Keratinocyte (primary cell): Measurements from ENCODE around the gene PCBP2. TPM values are rescaled to one million over a fixed set of nuclear protein-coding genes. Genes with fewer than 3 reads are reported as not detected.

ENCODE experiments used
- DNase-seq: peaks from one replicate; pipeline ENCODE4 v3.0.0-alpha.2; 2011; ENCODE audit warnings: low read depth, missing footprints, low spot score
- FAIRE-seq: peaks from 2 replicates; lab custom pipeline; 2011; peaks lifted over from hg19 to GRCh38; lab: Jason Lieb, UNC
- H2AFZ ChIP-seq: 2 replicates; pipeline ENCODE4 v1.6.0; 2012; ENCODE audit warnings: low read length, control low read depth, inconsistent platforms; ENCODE audit not compliant: control insufficient read depth
- H3K27ac ChIP-seq: 2 replicates; pipeline ENCODE4 v1.5.1; 2011; ENCODE audit warnings: low read length; ENCODE audit not compliant: control insufficient read depth, insufficient read depth
- H3K27me3 ChIP-seq: 3 replicates; pipeline ENCODE4 v1.6.0; 2011; ENCODE audit warnings: low read length; ENCODE audit not compliant: control insufficient read depth, insufficient read depth; ENCODE audit errors: extremely low read depth
- H3K36me3 ChIP-seq, 2 experiments: 2 replicates in 1 of 2; 3 replicates in 1 of 2; pipeline ENCODE4 v1.5.1; 2011; ENCODE audit warnings: low read length in 2 of 2, mild to moderate bottlenecking in 1 of 2; ENCODE audit not compliant: control insufficient read depth in 2 of 2, insufficient read depth in 2 of 2; ENCODE audit errors: extremely low read depth in 1 of 2
- H3K4me1 ChIP-seq: 3 replicates; pipeline ENCODE4 v1.5.1; 2011; ENCODE audit warnings: low read length; ENCODE audit not compliant: control insufficient read depth, insufficient read depth; ENCODE audit errors: extremely low read depth
- H3K4me2 ChIP-seq: 3 replicates; pipeline ENCODE4 v1.6.0; 2011; ENCODE audit warnings: low read depth, low read length; ENCODE audit not compliant: control insufficient read depth, insufficient read depth; ENCODE audit errors: extremely low read depth
- H3K4me3 ChIP-seq, 3 experiments: fragments of 200-600 bp in 1 of 3; sonication (generic) in 1 of 3; 2 replicates in 2 of 3; 3 replicates in 1 of 3; pipeline ENCODE4 v1.5.1; 2011 to 2016; ENCODE audit warnings: low read length in 3 of 3, mild to moderate bottlenecking in 3 of 3, control low read depth in 2 of 3, inconsistent platforms in 1 of 3, low read depth in 1 of 3, mixed read lengths in 1 of 3, mixed run types in 1 of 3, moderate library complexity in 1 of 3; ENCODE audit not compliant: control insufficient read depth in 2 of 3, insufficient read depth in 2 of 3; ENCODE audit errors: extremely low read depth in 1 of 3
- H3K79me2 ChIP-seq: 2 replicates; pipeline ENCODE4 v1.6.0; 2012; ENCODE audit warnings: low read length; ENCODE audit not compliant: control insufficient read depth, insufficient read depth
- H3K9ac ChIP-seq: 3 replicates; pipeline ENCODE4 v1.6.0; 2011; ENCODE audit warnings: low read length; ENCODE audit not compliant: control insufficient read depth, insufficient read depth; ENCODE audit errors: extremely low read depth
- H3K9me1 ChIP-seq: 3 replicates; pipeline ENCODE4 v1.6.0; 2011; ENCODE audit warnings: low read length; ENCODE audit not compliant: control insufficient read depth, insufficient read depth; ENCODE audit errors: extremely low read depth
- H3K9me3 ChIP-seq: 2 replicates; pipeline ENCODE4 v1.5.1; 2012; ENCODE audit warnings: low read depth, low read length; ENCODE audit not compliant: control insufficient read depth
- H4K20me1 ChIP-seq: 3 replicates; pipeline ENCODE4 v1.6.0; 2011; ENCODE audit warnings: low read length; ENCODE audit not compliant: control insufficient read depth, insufficient read depth; ENCODE audit errors: extremely low read depth
- EZH2 ChIP-seq: IDR thresholded peaks from one replicate; pipeline ENCODE4 v1.6.1; 2012; ENCODE audit warnings: inconsistent platforms, mild to moderate bottlenecking, low read length, moderate library complexity
- dilution Hi-C: fragments of 300-500 bp; cut with MboI; formaldehyde crosslinking; loops from one replicate; pipeline ENCODE4 v1.7.0; 2020; ENCODE audit warnings: low sequenced_read_pairs; ENCODE audit not compliant: extremely low pct_ligation_motif_present
- polyA plus RNA-seq, 5 experiments: library from polyadenylated mRNA; depleted of rRNA in 3 of 5; stranded (reverse) in 3 of 5; stranded (forward) in 1 of 5; unstranded in 1 of 5; fragments of >200 nt; gene quantifications; 1 replicate in 1 of 5; 2 replicates in 3 of 5; 3 replicates in 1 of 5; pipeline versions ENCODE4 v1.2.1 to v1.2.3, GENCODE V29; 2011 to 2012; ENCODE audit warnings: missing spikeins in 2 of 5, low read depth in 1 of 5, low replicate concordance in 1 of 5
- TF ChIP-seq, protein P1 (sequence below), 3 experiments: IDR thresholded peaks in 1 of 3; conservative IDR thresholded peaks in 1 of 3; optimal IDR thresholded peaks in 1 of 3; 2 replicates in 2 of 3; 3 replicates in 1 of 3; pipeline versions ENCODE3 to v1.5.1; 2011; ENCODE audit warnings: low read length in 3 of 3, mild to moderate bottlenecking in 3 of 3, moderate library complexity in 2 of 3, control low read depth in 1 of 3, inconsistent platforms in 1 of 3; ENCODE audit not compliant: insufficient read depth in 2 of 3; ENCODE audit errors: extremely low read depth in 1 of 3

Gene PCBP2
- polyA plus RNA-seq, 1 donor (not counting 4 experiments of a cell fraction or from before 2014, with no cell fraction given), result 238 TPM

DNA sequence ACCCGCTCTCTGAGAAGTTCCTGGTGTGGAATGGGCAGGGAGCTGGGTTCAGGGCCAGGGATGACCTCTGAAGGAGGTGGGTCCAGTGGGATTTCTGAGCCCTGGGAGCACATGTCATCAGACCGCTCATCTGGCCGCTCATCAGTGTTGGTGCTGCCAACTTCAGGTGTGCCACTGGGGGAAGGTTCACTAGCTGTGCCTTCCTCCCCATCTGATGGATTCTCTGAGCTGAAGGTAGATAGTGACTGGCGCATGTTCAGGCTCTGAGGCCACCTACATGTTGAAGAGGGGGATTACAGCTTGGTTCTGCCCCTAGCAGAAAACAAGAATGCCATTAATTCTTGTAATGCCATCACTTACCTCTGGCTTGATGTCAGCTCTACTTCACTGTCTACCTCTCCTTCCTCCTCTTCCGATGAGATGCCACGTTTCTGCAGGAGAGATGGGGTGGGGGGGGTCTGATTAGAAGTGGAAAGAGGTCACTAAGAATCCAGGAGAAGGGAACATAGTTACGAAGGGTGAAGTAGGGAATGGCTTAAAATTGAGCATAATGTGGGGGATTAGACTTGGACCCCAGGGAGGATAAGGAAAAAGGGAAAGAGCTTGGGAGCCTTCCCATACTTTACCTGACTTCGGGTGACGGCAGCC is 30.2 kb downstream of the PCBP2 start:
- dilution Hi-C loops, result no loop called here
- Histone ChIP-seq H3K27me3 (no peaks in the 10 kb centered on the region), H3K9me3 (no peaks in the 10 kb centered on the region), H3K9me1 (peaks cover 3% of the 10 kb centered on the region), H3K9ac (no peak overlapping the region), H2AFZ (no peak overlapping the region), H3K4me3 (no peak overlapping the region), H4K20me1 (peaks cover 14% of the 10 kb centered on the region), H3K4me1 (peaks cover 23% of the 10 kb centered on the region), H3K36me3 (peaks cover 18 to 47% of the 10 kb centered on the region in 2 experiments), H3K27ac (no peak overlapping the region), H3K79me2 (no peaks in the 10 kb centered on the region), H3K4me2 (no peak overlapping the region)
- DNase-seq (no peak), FAIRE-seq (no peak)
- TF ChIP-seq, protein P1, sequence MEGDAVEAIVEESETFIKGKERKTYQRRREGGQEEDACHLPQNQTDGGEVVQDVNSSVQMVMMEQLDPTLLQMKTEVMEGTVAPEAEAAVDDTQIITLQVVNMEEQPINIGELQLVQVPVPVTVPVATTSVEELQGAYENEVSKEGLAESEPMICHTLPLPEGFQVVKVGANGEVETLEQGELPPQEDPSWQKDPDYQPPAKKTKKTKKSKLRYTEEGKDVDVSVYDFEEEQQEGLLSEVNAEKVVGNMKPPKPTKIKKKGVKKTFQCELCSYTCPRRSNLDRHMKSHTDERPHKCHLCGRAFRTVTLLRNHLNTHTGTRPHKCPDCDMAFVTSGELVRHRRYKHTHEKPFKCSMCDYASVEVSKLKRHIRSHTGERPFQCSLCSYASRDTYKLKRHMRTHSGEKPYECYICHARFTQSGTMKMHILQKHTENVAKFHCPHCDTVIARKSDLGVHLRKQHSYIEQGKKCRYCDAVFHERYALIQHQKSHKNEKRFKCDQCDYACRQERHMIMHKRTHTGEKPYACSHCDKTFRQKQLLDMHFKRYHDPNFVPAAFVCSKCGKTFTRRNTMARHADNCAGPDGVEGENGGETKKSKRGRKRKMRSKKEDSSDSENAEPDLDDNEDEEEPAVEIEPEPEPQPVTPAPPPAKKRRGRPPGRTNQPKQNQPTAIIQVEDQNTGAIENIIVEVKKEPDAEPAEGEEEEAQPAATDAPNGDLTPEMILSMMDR (optimal IDR thresholded peaks at IDR 0.05 in 1 of 3, IDR thresholded peaks at IDR 0.05 in 1 of 3, conservative IDR thresholded peaks at IDR 0.05 in 1 of 3; ENCODE audit: extremely low read depth in 1 of 3, insufficient read depth in 2 of 3, low read length in 3 of 3), result peak in 2 of 3 experiments; percentile 15 to 48
- no peak for TF ChIP-seq EZH2

DNA sequence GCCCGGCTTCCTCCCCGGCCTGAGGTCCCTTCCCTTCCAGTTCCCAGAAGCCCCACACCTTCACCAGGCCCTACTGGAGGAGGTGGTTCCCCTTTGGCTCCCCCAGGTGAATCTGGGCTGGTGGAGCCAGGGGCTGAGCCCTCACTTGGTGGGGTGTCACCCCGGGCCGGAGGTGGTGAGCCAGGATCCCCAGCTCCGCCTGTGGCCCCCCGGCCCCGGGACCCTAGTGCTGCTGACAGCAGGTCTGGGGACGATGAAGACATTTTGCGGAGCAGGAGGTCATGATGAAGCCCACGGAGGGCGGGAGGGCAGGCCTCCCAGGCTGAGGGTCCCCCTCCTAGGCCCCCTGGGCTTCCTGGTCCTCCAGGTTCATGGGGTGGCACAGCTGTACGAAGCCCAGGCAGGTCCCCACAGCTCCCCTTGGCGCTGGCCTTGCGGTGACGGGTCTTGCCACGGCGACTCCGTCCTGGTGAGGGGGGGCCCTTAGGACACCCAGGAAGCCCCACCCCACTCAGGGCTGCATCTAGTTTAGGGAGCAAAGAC is 30.8 kb downstream of the PCBP2 start:
- TF ChIP-seq EZH2, result no peak
- TF ChIP-seq, protein P1 (optimal IDR thresholded peaks at IDR 0.05 in 1 of 3, IDR thresholded peaks at IDR 0.05 in 1 of 3, conservative IDR thresholded peaks at IDR 0.05 in 1 of 3; ENCODE audit: extremely low read depth in 1 of 3, insufficient read depth in 2 of 3, low read length in 3 of 3), result no peak
- dilution Hi-C loops, result no loop called here
- DNase-seq (no peak), FAIRE-seq (no peak)
- Histone ChIP-seq H3K27ac (no peak overlapping the region), H3K4me3 (no peak overlapping the region), H3K27me3 (no peaks in the 10 kb centered on the region), H3K4me1 (peaks cover 23% of the 10 kb centered on the region), H4K20me1 (peaks cover 14% of the 10 kb centered on the region), H3K36me3 (peaks cover 18 to 45% of the 10 kb centered on the region in 2 experiments), H3K9ac (no peak overlapping the region), H3K4me2 (no peak overlapping the region), H3K79me2 (no peaks in the 10 kb centered on the region), H2AFZ (no peak overlapping the region), H3K9me1 (peaks cover 3% of the 10 kb centered on the region), H3K9me3 (no peaks in the 10 kb centered on the region)
